Aorta (tissue), 5 donors: ENCODE measurements around the gene ATXN1. TPM values are rescaled to one million over a fixed set of nuclear protein-coding genes. Genes with fewer than 3 reads are reported as not detected.

Experiments used
- ATAC-seq: fragments of 200-7000 bp; cut with Tn5 transposase; one replicate; pipeline ENCODE4 v1.9.1; 2022; ENCODE audit warnings: moderate library complexity; ENCODE audit not compliant: low FRiP score
- DNase-seq, 2 donors: peaks; one replicate each; pipeline ENCODE4 v3.0.0-alpha.2; 2020
- H3K27ac ChIP-seq, 2 donors: one replicate each; pipeline ENCODE4 v1.5.1; 2013; ENCODE audit warnings: low read length in 2 of 2, mild to moderate bottlenecking in 2 of 2, moderate library complexity in 2 of 2, control low read depth in 1 of 2, inconsistent platforms in 1 of 2, low read depth in 1 of 2
- H3K27me3 ChIP-seq, 2 donors: one replicate each; pipeline ENCODE4 v1.6.1; 2013; ENCODE audit warnings: control low read depth in 1 of 2, low read length in 1 of 2, mild to moderate bottlenecking in 1 of 2, moderate library complexity in 1 of 2; ENCODE audit not compliant: insufficient read depth in 2 of 2, control insufficient read depth in 1 of 2
- H3K36me3 ChIP-seq, 2 donors: one replicate each; pipeline ENCODE4 v1.6.1; 2013; ENCODE audit warnings: control low read depth in 1 of 2, low read length in 1 of 2, mild to moderate bottlenecking in 1 of 2; ENCODE audit not compliant: insufficient read depth in 2 of 2, control insufficient read depth in 1 of 2
- H3K4me1 ChIP-seq, 2 donors: one replicate each; pipeline ENCODE4 v1.6.1; 2013; ENCODE audit warnings: low read length in 2 of 2, control low read depth in 1 of 2, mild to moderate bottlenecking in 1 of 2, moderate library complexity in 1 of 2; ENCODE audit not compliant: insufficient read depth in 2 of 2, control insufficient read depth in 1 of 2
- H3K4me3 ChIP-seq, 2 donors: one replicate each; pipeline ENCODE4 v1.5.1; 2013; ENCODE audit warnings: low read length in 2 of 2, control low read depth in 1 of 2, mild to moderate bottlenecking in 1 of 2
- H3K9me3 ChIP-seq: one replicate; pipeline ENCODE4 v1.6.1; 2013; ENCODE audit warnings: mild to moderate bottlenecking, low read length; ENCODE audit not compliant: control insufficient read depth
- WGBS, 2 donors: extraction: QIAGEN DNeasy Blood & Tissue Kit; methylation state at CpG; one replicate each; pipeline ENCODE4 v1.1.7; 2013; 5-methylcytosine and 5-hydroxymethylcytosine counted together
- intact Hi-C, 2 donors: fragments of 100-400 bp; cut with DNase I; formaldehyde crosslinking; loops; one replicate each; pipeline versions ENCODE4 v1.14.2 to v1.15.0; 2022
- polyA plus RNA-seq, 2 donors: library from polyadenylated mRNA; stranded (reverse); fragments of 200-250 nt; gene quantifications; one replicate each; pipeline ENCODE4 v1.2.3, GENCODE V29; 2013
- total RNA-seq, 2 donors: library from RNA; stranded (reverse); fragmentation: NEBNext Ultra II Directional; extraction: Animal tissue kit (Norgen Biotek cat#: 25700); gene quantifications; one replicate each; pipeline ENCODE4 v1.2.1, GENCODE V29; 2021
- donor health status: healthy with polysubstance abuse.
- donor health status: Bipolar disorder and iron deficiency.
- donor health status: DM: no; HTN: no; CAD: no.
- donor health status: DM: no; HTN: no; CAD: no.
- donor health status: DM: yes; HTN: yes; CAD: no.

Gene ATXN1
- total and polyA plus RNA-seq, 4 donors: 11.5 to 85.5 (median 45.8) TPM

- ATAC-seq (no peak), DNase-seq (no peak)
- 94% methylated on average over 7 of the region's 7 CpGs for WGBS, 2 donors
- no peaks in the 10 kb centered on the region for H3K27me3 ChIP-seq
- H3K27ac ChIP-seq: peak overlapping the region in 1 of 2 donors; percentile 24
- no peak overlapping the region for H3K4me3 ChIP-seq
- intact Hi-C loops: loop anchor here (5.0 to 10.0 kb wide), 6 partner anchors 62 to 435 kb away; no protein-coding TSS in a partner anchor
- peaks cover 2 to 5% of the 10 kb centered on the region in 2 donors for H3K4me1 ChIP-seq
- H3K9me3 ChIP-seq: no peaks in the 10 kb centered on the region
- H3K36me3 ChIP-seq: no peaks in the 10 kb centered on the region
Measured at GRCh38 chr6:16766836-16767745, 5.8 kb upstream of the ATXN1 start.

GRCh38 chr6:16766043-16766536 lies 4.8 kb upstream of the ATXN1 start:
- no peak overlapping the region for H3K4me3 ChIP-seq
- no peaks in the 10 kb centered on the region for H3K9me3 ChIP-seq
- H3K4me1 ChIP-seq: peaks cover 2 to 5% of the 10 kb centered on the region in 2 donors
- DNase-seq (no peak), ATAC-seq (no peak)
- no peaks in the 10 kb centered on the region for H3K36me3 ChIP-seq
- WGBS, 2 donors: 7 to 9% methylated on average over 1 of the region's 1 CpG
- intact Hi-C loops: loop anchor here (5.0 to 10.0 kb wide), 6 partner anchors 61 to 434 kb away; no protein-coding TSS in a partner anchor
- H3K27ac ChIP-seq: no peak overlapping the region
- H3K27me3 ChIP-seq: no peaks in the 10 kb centered on the region

- intact Hi-C loops: loop anchor here (5.0 to 10.0 kb wide), 6 partner anchors 60 to 433 kb away; no protein-coding TSS in a partner anchor
- DNase-seq: no peak
- ATAC-seq: no peak
- 66 to 68% methylated on average over 3 of the region's 3 CpGs for WGBS, 2 donors
- peaks cover 1 to 5% of the 10 kb centered on the region in 2 donors for H3K4me1 ChIP-seq
- H3K27me3 ChIP-seq: no peaks in the 10 kb centered on the region
- no peak overlapping the region for H3K27ac ChIP-seq
- H3K4me3 ChIP-seq: no peak overlapping the region
- no peaks in the 10 kb centered on the region for H3K36me3 ChIP-seq
- no peaks in the 10 kb centered on the region for H3K9me3 ChIP-seq
Measured at GRCh38 chr6:16765235-16765634, 4.0 kb upstream of the ATXN1 start.

- WGBS, 2 donors: 47% methylated on average over 3 of the region's 3 CpGs
- Histone ChIP-seq H3K9me3 (no peaks in the 10 kb centered on the region), H3K4me3 (no peak overlapping the region), H3K27ac (no peak overlapping the region), H3K27me3 (no peaks in the 10 kb centered on the region), H3K36me3 (no peaks in the 10 kb centered on the region), H3K4me1 (peaks cover 0 to 5% of the 10 kb centered on the region in 2 donors)
- ATAC-seq (no peak), DNase-seq (no peak)
- intact Hi-C loops: loop anchor here (5.0 to 10.0 kb wide), 10 partner anchors 37 to 432 kb away; no protein-coding TSS in a partner anchor
Measured at GRCh38 chr6:16764188-16764950, 3.1 kb upstream of the ATXN1 start.

- Histone ChIP-seq H3K27ac (peak overlapping the region; percentile 62 to 98), H3K9me3 (no peaks in the 10 kb centered on the region), H3K4me3 (peak overlapping the region; percentile 3 to 41), H3K27me3 (no peaks in the 10 kb centered on the region), H3K4me1 (no peaks in the 10 kb centered on the region), H3K36me3 (no peaks in the 10 kb centered on the region)
- 0% methylated on average over 32 of the region's 32 CpGs for WGBS, 2 donors
- DNase-seq: peak; percentile 66 to 79
- no peak for ATAC-seq
- intact Hi-C loops: loop anchor here (5.0 to 10.0 kb wide), 10 partner anchors 36 to 431 kb away; no protein-coding TSS in a partner anchor
Measured at GRCh38 chr6:16762550-16763477, 1.6 kb upstream of the ATXN1 start.

- no peaks in the 10 kb centered on the region for H3K9me3 ChIP-seq
- peak overlapping the region; percentile 2 to 41 for H3K4me3 ChIP-seq
- H3K36me3 ChIP-seq: no peaks in the 10 kb centered on the region
- peak overlapping the region; percentile 62 to 98 for H3K27ac ChIP-seq
- DNase-seq (no peak), ATAC-seq (peak; percentile 1)
- no peaks in the 10 kb centered on the region for H3K27me3 ChIP-seq
- H3K4me1 ChIP-seq: no peaks in the 10 kb centered on the region
- 0 to 1% methylated on average over 21 of the region's 21 CpGs for WGBS, 2 donors
- intact Hi-C loops: loop anchor here (5.0 to 10.0 kb wide), 10 partner anchors 35 to 430 kb away; no protein-coding TSS in a partner anchor
Measured at GRCh38 chr6:16762268-16762549, 949 bp upstream of the ATXN1 start.

GRCh38 chr6:16761471-16762267 lies 409 bp upstream of the ATXN1 start:
- peak overlapping the region; percentile 93 to 99 for H3K4me3 ChIP-seq
- H3K36me3 ChIP-seq: no peaks in the 10 kb centered on the region
- intact Hi-C loops: loop anchor here (5.0 to 10.0 kb wide), 10 partner anchors 34 to 429 kb away; no protein-coding TSS in a partner anchor
- no peaks in the 10 kb centered on the region for H3K27me3 ChIP-seq
- no peaks in the 10 kb centered on the region for H3K4me1 ChIP-seq
- no peaks in the 10 kb centered on the region for H3K9me3 ChIP-seq
- DNase-seq (peak; percentile 93 to 96), ATAC-seq (peak; percentile 77)
- 0% methylated on average over 55 to 71 of the region's 71 CpGs for WGBS, 2 donors
- peak overlapping the region; percentile 62 to 98 for H3K27ac ChIP-seq
